GM18951 (cell line): Measurements from ENCODE around the gene IRF5.
"Not testable (repeated sequence)": the region's sequence is repeated elsewhere in the genome, so short reads cannot be mapped to it uniquely, and the experiment has no call there.

Experiments
- POLR2A ChIP-seq: IDR thresholded peaks from 4 replicates; pipeline ENCODE4 v1.6.1; 2011; ENCODE audit warnings: mild to moderate bottlenecking; ENCODE audit not compliant: insufficient read length, insufficient read depth; ENCODE audit errors: extremely low read depth
- in situ Hi-C: fragments of 300-500 bp; cut with MboI; formaldehyde crosslinking; loops from one replicate; pipeline ENCODE4 v1.12.0; 2022; ENCODE audit warnings: low sequenced_read_pairs, mixed read lengths, inconsistent platforms; ENCODE audit not compliant: unreplicated experiment

IRF5 gene

GRCh38 chr7:128933180-128933891 lies 4.4 kb upstream of the IRF5 start:
- TF ChIP-seq POLR2A: peak; percentile 55
- in situ Hi-C loops: no loop called here

- in situ Hi-C loops: no loop called here
- TF ChIP-seq POLR2A: peak; percentile 45
Measured at GRCh38 chr7:128934361-128935341, 3.1 kb upstream of the IRF5 start.

- in situ Hi-C loops: no loop called here
- no peak for TF ChIP-seq POLR2A
Measured at GRCh38 chr7:128935342-128935730, 2.4 kb upstream of the IRF5 start.

GRCh38 chr7:128936798-128937197 lies 929 bp upstream of the IRF5 start:
- in situ Hi-C loops: no loop called here
- TF ChIP-seq POLR2A: no peak

GRCh38 chr7:128937271-128937646 lies 468 bp upstream of the IRF5 start:
- in situ Hi-C loops: no loop called here
- TF ChIP-seq POLR2A: no peak

- peak; percentile 75 for TF ChIP-seq POLR2A
- in situ Hi-C loops: no loop called here
Measured at GRCh38 chr7:128938544-128939074, 882 bp downstream of the IRF5 start.

- TF ChIP-seq POLR2A: no peak
- in situ Hi-C loops: no loop called here
Measured at GRCh38 chr7:128939075-128939860, 1.5 kb downstream of the IRF5 start.

GRCh38 chr7:128939861-128940410 lies 2.2 kb downstream of the IRF5 start:
- in situ Hi-C loops: no loop called here
- TF ChIP-seq POLR2A: no peak

GRCh38 chr7:128940494-128941322 lies 3.0 kb downstream of the IRF5 start:
- peak; percentile 54 for TF ChIP-seq POLR2A
- in situ Hi-C loops: no loop called here

GRCh38 chr7:128941323-128941890 lies 3.7 kb downstream of the IRF5 start:
- in situ Hi-C loops: no loop called here
- TF ChIP-seq POLR2A: no peak

GRCh38 chr7:128941946-128942526 lies 4.3 kb downstream of the IRF5 start:
- in situ Hi-C loops: no loop called here

GRCh38 chr7:128943251-128943650 lies 5.5 kb downstream of the IRF5 start:
- in situ Hi-C loops: not testable (repeated sequence)

More at GRCh38 chr7:128941946-128942526, 4.3 kb downstream of the IRF5 start:
- no peak for TF ChIP-seq POLR2A
